MCF 10A (cell line): Measurements from ENCODE around the gene ZSCAN22. TPM values are rescaled to one million over a fixed set of nuclear protein-coding genes. Genes with fewer than 3 reads are reported as not detected.
A peak's percentile ranks its signal among the peaks of the same experiment; 100 is the strongest.

ENCODE experiments used
- BruUV-seq: library from RNA; stranded (reverse); fragments of 400-500 nt; replicated peaks from 2 replicates; lab custom pipeline; 2021; lab: Mats Ljungman, UMichigan
- CTCF ChIA-PET: fragments of 300-600 bp; sonication (Branson Sonifier 250); formaldehyde crosslinking; extraction: SDS; loops from one replicate; lab custom pipeline; 2021; ENCODE audit warnings: antibody characterized with exemption, inconsistent platforms; lab: Yijun Ruan, JAX
- POLR2A ChIA-PET: fragments of 300-600, 350-650 bp; sonication (Branson Sonifier 250); formaldehyde crosslinking; extraction: SDS; loops from one replicate; lab custom pipeline; 2020; ENCODE audit warnings: antibody characterized with exemption, inconsistent platforms; lab: Yijun Ruan, JAX
- DNase-seq: peaks from one replicate; pipeline ENCODE4 v3.0.0-alpha.2; 2018; ENCODE audit not compliant: unreplicated experiment
- H3K27ac Mint-ChIP-seq: one replicate; pipeline ENCODE4 v1.8.0; 2022; ENCODE audit warnings: mild to moderate bottlenecking, low read depth, mixed read lengths; ENCODE audit not compliant: unreplicated experiment
- H3K27me3 Mint-ChIP-seq: one replicate; pipeline ENCODE4 v1.8.0; 2022; ENCODE audit warnings: mixed read lengths; ENCODE audit not compliant: insufficient read depth, unreplicated experiment
- H3K36me3 Mint-ChIP-seq: one replicate; pipeline ENCODE4 v1.8.0; 2022; ENCODE audit warnings: mild to moderate bottlenecking, moderate library complexity, mixed read lengths; ENCODE audit not compliant: insufficient read depth, unreplicated experiment
- H3K4me1 Mint-ChIP-seq: one replicate; pipeline ENCODE4 v1.8.0; 2022; ENCODE audit warnings: mixed read lengths; ENCODE audit not compliant: insufficient read depth, unreplicated experiment
- H3K4me3 Mint-ChIP-seq: one replicate; pipeline ENCODE4 v1.8.0; 2022; ENCODE audit warnings: mild to moderate bottlenecking, moderate library complexity, mixed read lengths; ENCODE audit not compliant: unreplicated experiment
- H3K9me3 Mint-ChIP-seq: one replicate; pipeline ENCODE4 v1.8.0; 2022; ENCODE audit warnings: mixed read lengths; ENCODE audit not compliant: unreplicated experiment
- CTCF ChIP-seq: fragments of 200-600 bp; IDR thresholded peaks from one replicate; pipeline ENCODE4 v1.8.0; 2022; ENCODE audit warnings: antibody characterized with exemption, mild to moderate bottlenecking; ENCODE audit not compliant: unreplicated experiment
- intact Hi-C: fragments of 100-400 bp; cut with micrococcal nuclease; formaldehyde crosslinking; loops from 2 replicates; pipeline ENCODE4 v1.14.1; 2022
- microRNA-seq: library from miRNA; unstranded; fragments of <30 nt; microRNA quantifications from one replicate; pipeline ENCODE4 v1.2.0, GENCODE V29; 2022
- total RNA-seq: library from RNA; stranded (reverse); gene quantifications from 2 replicates; pipeline ENCODE4 v1.2.3, GENCODE V29; 2022

Gene ZSCAN22
- total RNA-seq, 1 experiment from 2014 or later = 3.8 TPM

- intact Hi-C loops = loop anchor here (5.0 kb wide), 1 partner anchor 159 kb away; the partner anchor contains the start of gene ZNF544
- peaks cover 18% of the 10 kb centered on the region for H3K4me1 Mint-ChIP-seq
- peak within 1 kb of the TSS; percentile 92 for H3K4me3 Mint-ChIP-seq
These were observed 60.0 kb downstream of the ZSCAN22 start, which contains the start of gene RPS5 for GRCh38 chr19:58386576-58387337. Gene RPS5 (plus strand): TSS chr19:58387269. CDS start chr19:58388138, 869 bp downstream.

GRCh38 chr19:58387338-58388174 is 60.8 kb downstream of the ZSCAN22 start:
- CTCF ChIA-PET = interaction anchor here (0.5 to 1.1 kb wide), 7 partner anchors 13 to 441 kb away, joined by 3 to 6 read pairs (median 3); no protein-coding TSS in a partner anchor
- no peak for DNase-seq
- TF ChIP-seq CTCF = no peak
- Mint-ChIP-seq H3K4me1 (peaks cover 18% of the 10 kb centered on the region), H3K27me3 (no peaks in the 10 kb centered on the region), H3K36me3 (peaks cover 67% of the 10 kb centered on the region), H3K9me3 (no peaks in the 10 kb centered on the region), H3K4me3 (peak overlapping the region; percentile 92), H3K27ac (peak overlapping the region; percentile 98)
- POLR2A ChIA-PET = interaction anchor here (0.6 to 4.7 kb wide), 13 partner anchors 8 to 156 kb away, joined by 3 to 27 read pairs (median 4); partner anchors contain the start of genes RNF225, ZBTB45, ZNF446 and ZNF497
- intact Hi-C loops = loop anchor here (5.0 kb wide), 1 partner anchor 160 kb away; the partner anchor contains the start of gene ZNF544
- BruUV-seq = TSS peak; percentile 62

More at GRCh38 chr19:58386576-58387337, 60.0 kb downstream of the ZSCAN22 start, which contains the start of gene RPS5:
- TSS peak; percentile 76 for BruUV-seq
- no peaks in the 10 kb centered on the region for H3K9me3 Mint-ChIP-seq
- no peak for TF ChIP-seq CTCF
- no peaks in the 10 kb centered on the region for H3K27me3 Mint-ChIP-seq
- peak; percentile 100 for DNase-seq
- POLR2A ChIA-PET = interaction anchor here (0.6 to 4.7 kb wide), 10 partner anchors 9 to 133 kb away, joined by 3 to 27 read pairs (median 5); partner anchors contain the start of genes RNF225, ZBTB45, ZNF324B and ZNF497
- H3K36me3 Mint-ChIP-seq = peaks cover 59% of the 10 kb centered on the region
- peak within 1 kb of the TSS; percentile 98 for H3K27ac Mint-ChIP-seq
- CTCF ChIA-PET = interaction anchor here (0.6 to 0.9 kb wide), 2 partner anchors 20 to 138 kb away, joined by 3 to 4 read pairs; no protein-coding TSS in a partner anchor

- intact Hi-C loops = loop anchor here (5.0 kb wide), 1 partner anchor 161 kb away; the partner anchor contains the start of gene ZNF544
These were observed 61.4 kb downstream of the ZSCAN22 start for GRCh38 chr19:58388175-58388526.

More at GRCh38 chr19:58388175-58388526, 61.4 kb downstream of the ZSCAN22 start:
- no TSS peak for BruUV-seq
- DNase-seq = no peak
- Mint-ChIP-seq H3K27me3 (no peaks in the 10 kb centered on the region), H3K4me3 (peak overlapping the region; percentile 92), H3K36me3 (peaks cover 73% of the 10 kb centered on the region), H3K4me1 (peaks cover 18% of the 10 kb centered on the region), H3K27ac (peak overlapping the region; percentile 98), H3K9me3 (no peaks in the 10 kb centered on the region)
- POLR2A ChIA-PET = interaction anchor here (0.7 to 4.7 kb wide), 9 partner anchors 8 to 155 kb away, joined by 3 to 27 read pairs (median 4); partner anchors contain the start of genes RNF225, ZBTB45, ZNF446 and ZNF497
- no peak for TF ChIP-seq CTCF
- CTCF ChIA-PET = interaction anchor here (0.6 to 1.1 kb wide), 3 partner anchors 12 to 80 kb away, joined by 3 to 6 read pairs (median 5); no protein-coding TSS in a partner anchor

Small RNA genes within 50 kb of the gene (microRNA-seq; reads per million reads assigned to microRNA genes)
- gene MIR4754 (1.2 reads per million), gene MIR6806 (not detected)

Other genes with a start within 250 kb of the ZSCAN22 start
- not detected in 2 replicates for gene ZSCAN18, start 228.8 kb upstream of the ZSCAN22 start, total RNA-seq
- 2.8 and 2.9 TPM in 2 replicates for gene ZNF329, start 176.2 kb upstream of the ZSCAN22 start, total RNA-seq
- gene ZNF274, start 143.9 kb upstream of the ZSCAN22 start, total RNA-seq = 21.1 and 27.1 TPM in 2 replicates
- gene ZNF544, start 98.1 kb upstream of the ZSCAN22 start, total RNA-seq = 39.4 and 42.3 TPM in 2 replicates
- gene ZNF8, start 48.0 kb upstream of the ZSCAN22 start, total RNA-seq = 4.9 and 5.1 TPM in 2 replicates
- gene ERVK3-1, start 21.6 kb upstream of the ZSCAN22 start, total RNA-seq = 63.1 and 64.6 TPM in 2 replicates
- gene A1BG, start 26.5 kb downstream of the ZSCAN22 start, total RNA-seq = 6.4 and 7.0 TPM in 2 replicates
- 3.2 and 3.9 TPM in 2 replicates for gene ZNF497, start 35.8 kb downstream of the ZSCAN22 start, total RNA-seq
- gene ZNF837, start 54.0 kb downstream of the ZSCAN22 start, total RNA-seq = 1.5 and 1.7 TPM in 2 replicates
- gene RPS5, start 60.3 kb downstream of the ZSCAN22 start, total RNA-seq = 1,779 and 1,872 TPM in 2 replicates
- 0.63 and 0.98 TPM in 2 replicates for gene RNF225, start 68.7 kb downstream of the ZSCAN22 start, total RNA-seq
- gene ZNF584, start 81.7 kb downstream of the ZSCAN22 start, total RNA-seq = 14.6 and 18.1 TPM in 2 replicates
- not detected in 2 replicates for gene ZNF132, start 113.2 kb downstream of the ZSCAN22 start, total RNA-seq
- 4.7 and 7.2 TPM in 2 replicates for gene ZNF324B, start 124.6 kb downstream of the ZSCAN22 start, total RNA-seq
- 6.5 and 7.9 TPM in 2 replicates for gene ZNF324, start 140.1 kb downstream of the ZSCAN22 start, total RNA-seq
- 8.3 and 10.3 TPM in 2 replicates for gene ZNF446, start 149.4 kb downstream of the ZSCAN22 start, total RNA-seq
- 14.7 and 22.5 TPM in 2 replicates for gene SLC27A5, start 185.0 kb downstream of the ZSCAN22 start, total RNA-seq
- 12.8 and 15.0 TPM in 2 replicates for gene ZBTB45, start 192.8 kb downstream of the ZSCAN22 start, total RNA-seq
- 236 and 290 TPM in 2 replicates for gene TRIM28, start 217.1 kb downstream of the ZSCAN22 start, total RNA-seq
- gene CHMP2A, start 228.1 kb downstream of the ZSCAN22 start, total RNA-seq = 154 and 184 TPM in 2 replicates
- gene UBE2M, start 231.6 kb downstream of the ZSCAN22 start, total RNA-seq = 149 and 158 TPM in 2 replicates
- 50.7 and 51.9 TPM in 2 replicates for gene MZF1, start 246.3 kb downstream of the ZSCAN22 start, total RNA-seq